NCI-H2227 (cell line): ENCODE results near the gene LAMTOR3.

Experiments
- DNase-seq: peaks from one replicate; lab custom pipeline; 2025; ENCODE audit not compliant: unreplicated experiment; lab: John Stamatoyannopoulos, UW

The LAMTOR3 gene

GRCh38 chr4:99894161-99894997 is at the start of gene LAMTOR3:
Gene LAMTOR3, minus strand, starts transcription at chr4:99894427. Its CDS starts 464 bp downstream, at chr4:99893963.
- peak; percentile 91 for DNase-seq

GRCh38 chr4:99938243-99938753 is 44.1 kb upstream of the LAMTOR3 start:
- no peak for DNase-seq

GRCh38 chr4:99934891-99935290 is 40.7 kb upstream of the LAMTOR3 start:
- no peak for DNase-seq

GRCh38 chr4:99927566-99927965 is 33.3 kb upstream of the LAMTOR3 start:
- DNase-seq, result no peak

- no peak for DNase-seq
Measured at GRCh38 chr4:99921174-99921573, 26.9 kb upstream of the LAMTOR3 start.

GRCh38 chr4:99918656-99919055 is 24.4 kb upstream of the LAMTOR3 start:
- DNase-seq, result no peak

GRCh38 chr4:99917575-99917974 is 23.3 kb upstream of the LAMTOR3 start:
- DNase-seq, result no peak

GRCh38 chr4:99915449-99915848 is 21.2 kb upstream of the LAMTOR3 start:
- DNase-seq, result no peak

GRCh38 chr4:99894998-99895397 is 771 bp upstream of the LAMTOR3 start:
- DNase-seq, result no peak

GRCh38 chr4:99893839-99894160 is 427 bp downstream of the LAMTOR3 start:
- DNase-seq, result no peak

- DNase-seq, result no peak
Measured at GRCh38 chr4:99893029-99893428, 1.2 kb downstream of the LAMTOR3 start.

GRCh38 chr4:99891351-99891750 is 2.9 kb downstream of the LAMTOR3 start:
- DNase-seq, result no peak

GRCh38 chr4:99887837-99888236 is 6.4 kb downstream of the LAMTOR3 start:
- no peak for DNase-seq

- no peak for DNase-seq
Measured at GRCh38 chr4:99886146-99886545, 8.1 kb downstream of the LAMTOR3 start.

- DNase-seq, result no peak
Measured at GRCh38 chr4:99885687-99886086, 8.5 kb downstream of the LAMTOR3 start.

- peak; percentile 12 for DNase-seq
Measured at GRCh38 chr4:99885063-99885664, 9.1 kb downstream of the LAMTOR3 start.

GRCh38 chr4:99879458-99879857 is 14.8 kb downstream of the LAMTOR3 start:
- no peak for DNase-seq

GRCh38 chr4:99878604-99879003 is 15.6 kb downstream of the LAMTOR3 start:
- no peak for DNase-seq

- DNase-seq, result no peak
Measured at GRCh38 chr4:99876946-99877345, 17.3 kb downstream of the LAMTOR3 start.

- DNase-seq, result no peak
Measured at GRCh38 chr4:99875071-99875470, 19.2 kb downstream of the LAMTOR3 start.

GRCh38 chr4:99872570-99872969 is 21.7 kb downstream of the LAMTOR3 start:
- no peak for DNase-seq

- no peak for DNase-seq
Measured at GRCh38 chr4:99868126-99868596, 26.1 kb downstream of the LAMTOR3 start.
